Measurements from ENCODE around the gene CCDC92. TPM values are rescaled to one million over a fixed set of nuclear protein-coding genes. Genes with fewer than 3 reads are reported as not detected.

CCDC92 gene
- total and polyA plus RNA-seq, 5 experiments from 2014 or later: 16.7 to 34.0 (median 23.3) TPM

GRCh38 chr12:123965382-123965781, 7.2 kb downstream of the CCDC92 start:
- Mint-ChIP-seq H3K4me1 (peaks cover 9 to 26% (median 15%) of the 10 kb centered on the region in 4 donors), H3K9me3 (no peaks in the 10 kb centered on the region), H3K4me3 (no peak overlapping the region), H3K36me3 (peaks cover 0 to 7% (median 0%) of the 10 kb centered on the region in 3 donors), H3K27me3 (no peaks in the 10 kb centered on the region), H3K27ac (no peak overlapping the region)
- ATAC-seq (no peak), DNase-seq (no peak)
- POLR2A ChIA-PET: no interaction called here

DNA sequence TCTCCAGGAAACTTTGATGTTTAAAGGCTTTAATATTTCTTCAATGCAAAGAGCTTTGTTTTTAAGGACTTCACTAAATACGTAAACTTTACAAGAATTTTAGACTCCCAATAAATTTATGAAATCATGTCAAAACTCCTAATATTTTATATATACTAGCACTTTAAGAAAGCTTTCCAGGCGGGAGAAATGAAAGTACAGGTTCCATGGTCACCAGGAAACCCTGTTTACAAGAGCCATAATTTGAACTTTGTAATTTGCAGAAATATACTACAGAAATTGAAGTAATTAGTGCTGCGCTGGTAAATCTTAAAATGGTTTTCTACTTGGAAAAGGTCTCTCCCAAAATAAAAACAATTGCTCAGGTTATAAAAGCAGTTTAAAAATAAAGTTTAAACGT, 8.8 kb downstream of the CCDC92 start:
- H3K4me3 Mint-ChIP-seq: no peak overlapping the region
- POLR2A ChIA-PET: no interaction called here
- DNase-seq (no peak), ATAC-seq (no peak)
- H3K27me3 Mint-ChIP-seq: no peaks in the 10 kb centered on the region
- peaks cover 0 to 7% (median 0%) of the 10 kb centered on the region in 3 donors for H3K36me3 Mint-ChIP-seq
- no peaks in the 10 kb centered on the region for H3K9me3 Mint-ChIP-seq
- H3K27ac Mint-ChIP-seq: no peak overlapping the region
- peaks cover 3 to 19% (median 11%) of the 10 kb centered on the region in 4 donors for H3K4me1 Mint-ChIP-seq

DNA sequence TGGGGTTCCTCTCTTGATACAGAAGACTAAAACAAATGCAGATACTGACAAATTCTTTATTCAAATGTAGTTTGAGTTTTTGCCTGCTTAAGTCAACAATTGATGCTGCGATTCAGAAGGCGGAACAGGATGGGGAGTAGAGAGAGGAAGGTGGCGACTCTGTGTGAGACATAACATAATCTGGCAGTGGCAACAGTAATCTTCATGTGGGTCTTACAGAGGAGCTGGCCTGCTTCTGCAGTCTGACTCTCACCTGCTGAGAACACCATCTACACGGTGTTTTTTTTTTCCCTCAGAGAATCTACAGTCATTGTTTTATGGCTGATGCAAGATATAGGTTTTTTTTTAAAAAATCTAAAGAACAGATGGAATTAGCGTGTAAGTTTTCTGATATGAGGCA, 10.1 kb downstream of the CCDC92 start:
- POLR2A ChIA-PET: no interaction called here
- H3K4me3 Mint-ChIP-seq: no peak overlapping the region
- no peaks in the 10 kb centered on the region for H3K27me3 Mint-ChIP-seq
- no peak for ATAC-seq
- peaks cover 0 to 5% (median 0%) of the 10 kb centered on the region in 3 donors for H3K36me3 Mint-ChIP-seq
- peak overlapping the region in 2 of 10 donors; percentile 24 to 25 for H3K27ac Mint-ChIP-seq
- H3K9me3 Mint-ChIP-seq: no peaks in the 10 kb centered on the region
- peaks cover 2 to 19% (median 10%) of the 10 kb centered on the region in 4 donors for H3K4me1 Mint-ChIP-seq
- no peak for DNase-seq

DNA sequence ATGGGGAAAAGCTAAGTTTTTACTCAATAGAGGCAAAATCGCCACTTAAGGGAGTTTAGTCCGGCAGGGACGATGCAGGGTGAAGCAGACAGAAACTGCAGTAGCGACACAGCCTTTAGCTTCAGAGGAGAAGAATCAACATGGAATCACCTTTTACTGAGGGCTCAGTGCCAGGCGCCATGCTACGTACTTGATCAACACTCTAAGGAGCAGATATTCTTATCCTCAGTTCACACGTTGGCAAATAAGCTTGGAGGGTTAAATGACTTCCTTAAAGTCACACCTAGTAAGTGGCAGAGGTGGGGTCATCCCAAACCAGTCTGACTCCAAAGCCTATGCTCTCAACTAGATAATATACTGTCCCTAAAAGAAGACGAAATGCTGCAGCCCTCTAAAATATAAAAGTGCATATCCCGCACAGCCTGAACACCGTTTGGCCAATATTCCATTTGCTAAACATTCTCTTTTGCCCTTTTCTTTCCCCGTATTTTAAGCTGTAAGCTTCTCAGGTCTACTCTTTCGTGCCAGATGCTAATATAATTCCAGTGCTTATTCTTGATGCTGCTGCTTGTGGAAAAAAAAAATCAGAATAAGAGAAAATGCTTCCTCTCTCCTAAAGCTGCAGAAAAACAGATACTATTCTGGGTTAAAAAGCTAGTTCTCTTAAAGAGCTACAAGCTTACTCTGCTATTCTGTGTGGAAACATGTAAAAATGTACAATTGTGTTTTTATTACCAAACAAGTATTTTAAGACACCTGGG, 10.9 kb downstream of the CCDC92 start:
- H3K27ac Mint-ChIP-seq: peak overlapping the region in 2 of 10 donors; percentile 7 to 25
- no peaks in the 10 kb centered on the region for H3K27me3 Mint-ChIP-seq
- DNase-seq (no peak), ATAC-seq (no peak)
- no peak overlapping the region for H3K4me3 Mint-ChIP-seq
- H3K36me3 Mint-ChIP-seq: no peaks in the 10 kb centered on the region
- peaks cover 2 to 19% (median 8%) of the 10 kb centered on the region in 4 donors for H3K4me1 Mint-ChIP-seq
- H3K9me3 Mint-ChIP-seq: no peaks in the 10 kb centered on the region
- POLR2A ChIA-PET: no interaction called here

GRCh38 chr12:123960856-123961255, 11.8 kb downstream of the CCDC92 start:
- H3K36me3 Mint-ChIP-seq: peaks cover 0 to under 1% (median 0%) of the 10 kb centered on the region in 3 donors
- no peaks in the 10 kb centered on the region for H3K9me3 Mint-ChIP-seq
- ATAC-seq: no peak
- peak overlapping the region in 1 of 10 donors; percentile 26 for H3K27ac Mint-ChIP-seq
- H3K27me3 Mint-ChIP-seq: no peaks in the 10 kb centered on the region
- peaks cover 2 to 19% (median 8%) of the 10 kb centered on the region in 4 donors for H3K4me1 Mint-ChIP-seq
- no peak for DNase-seq
- POLR2A ChIA-PET: no interaction called here
- H3K4me3 Mint-ChIP-seq: no peak overlapping the region

GRCh38 chr12:123960029-123960735, 12.4 kb downstream of the CCDC92 start:
- Mint-ChIP-seq H3K9me3 (no peaks in the 10 kb centered on the region), H3K4me1 (peaks cover 2 to 19% (median 8%) of the 10 kb centered on the region in 4 donors), H3K4me3 (no peak overlapping the region), H3K27me3 (no peaks in the 10 kb centered on the region), H3K27ac (no peak overlapping the region), H3K36me3 (peaks cover 0 to 2% (median 0%) of the 10 kb centered on the region in 3 donors)
- POLR2A ChIA-PET: no interaction called here
- ATAC-seq: no peak
- DNase-seq: no peak

GRCh38 chr12:123958876-123959275, 13.8 kb downstream of the CCDC92 start:
- H3K4me1 Mint-ChIP-seq: peaks cover 2 to 19% (median 8%) of the 10 kb centered on the region in 4 donors
- no peak for DNase-seq
- POLR2A ChIA-PET: interaction anchor here (0.9 kb wide), 1 partner anchor 18 kb away, joined by 3 read pairs; no protein-coding TSS in a partner anchor
- no peak overlapping the region for H3K4me3 Mint-ChIP-seq
- no peaks in the 10 kb centered on the region for H3K27me3 Mint-ChIP-seq
- no peaks in the 10 kb centered on the region for H3K9me3 Mint-ChIP-seq
- H3K36me3 Mint-ChIP-seq: peaks cover 0 to 2% (median 0%) of the 10 kb centered on the region in 3 donors
- no peak overlapping the region for H3K27ac Mint-ChIP-seq
- no peak for ATAC-seq

DNA sequence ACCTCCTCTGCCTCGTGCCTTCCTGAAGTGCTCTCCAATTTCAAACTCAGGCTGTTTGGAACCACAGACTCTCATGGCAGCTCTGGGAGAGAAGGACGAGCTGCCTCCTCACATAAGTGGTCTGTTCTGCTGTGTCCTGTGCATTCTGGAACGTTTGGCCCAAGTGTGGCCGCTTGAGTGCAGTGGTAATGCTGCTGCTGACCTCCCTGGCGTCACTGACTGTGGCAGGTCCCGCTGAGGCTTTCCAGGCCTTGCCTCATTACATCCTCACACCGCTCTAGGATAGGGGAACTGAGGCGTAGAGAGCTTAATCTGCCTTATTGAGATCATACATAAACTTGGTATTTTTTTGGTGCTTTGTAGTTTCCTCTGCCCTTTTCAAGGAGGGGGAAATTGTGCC, 14.2 kb downstream of the CCDC92 start:
- Mint-ChIP-seq H3K27ac (no peak overlapping the region), H3K4me3 (no peak overlapping the region), H3K27me3 (no peaks in the 10 kb centered on the region), H3K36me3 (peaks cover 0 to 2% (median 0%) of the 10 kb centered on the region in 3 donors), H3K9me3 (no peaks in the 10 kb centered on the region), H3K4me1 (peaks cover 2 to 18% (median 6%) of the 10 kb centered on the region in 4 donors)
- DNase-seq: no peak
- no peak for ATAC-seq
- POLR2A ChIA-PET: interaction anchor here (0.9 kb wide), 1 partner anchor 18 kb away, joined by 3 read pairs; no protein-coding TSS in a partner anchor

- no peak for DNase-seq
- POLR2A ChIA-PET: no interaction called here
- Mint-ChIP-seq H3K4me1 (peaks cover 0 to 7% (median 3%) of the 10 kb centered on the region in 4 donors), H3K9me3 (no peaks in the 10 kb centered on the region), H3K4me3 (no peak overlapping the region), H3K27ac (no peak overlapping the region), H3K36me3 (peaks cover 0 to 2% (median 0%) of the 10 kb centered on the region in 3 donors), H3K27me3 (no peaks in the 10 kb centered on the region)
- ATAC-seq: no peak
Observed at GRCh38 chr12:123957196-123957595, 15.4 kb downstream of the CCDC92 start.

DNA sequence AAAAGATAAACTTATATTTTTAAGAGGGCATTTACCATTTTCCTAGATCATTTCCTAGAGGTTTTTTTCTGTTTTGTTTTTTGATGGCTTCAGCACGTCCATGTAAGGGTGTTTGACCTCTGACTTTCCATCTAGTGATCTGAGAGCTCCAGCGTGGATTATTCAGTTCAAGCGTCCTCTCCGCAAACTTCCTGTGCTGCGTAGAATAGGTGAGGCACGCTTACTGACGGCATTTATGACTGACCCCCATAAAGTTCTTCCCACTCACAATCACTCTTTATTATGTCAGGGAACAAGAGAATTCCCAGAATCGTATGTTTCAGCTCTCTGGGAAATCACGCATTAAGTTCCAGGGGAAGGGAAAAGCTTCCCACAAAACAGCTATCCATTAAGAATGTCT, 16.4 kb downstream of the CCDC92 start:
- Mint-ChIP-seq H3K4me1 (peaks cover 0 to 5% (median under 1%) of the 10 kb centered on the region in 4 donors), H3K36me3 (peaks cover 0 to 2% (median 0%) of the 10 kb centered on the region in 3 donors), H3K9me3 (no peaks in the 10 kb centered on the region), H3K27ac (no peak overlapping the region), H3K4me3 (no peak overlapping the region), H3K27me3 (no peaks in the 10 kb centered on the region)
- POLR2A ChIA-PET: no interaction called here
- DNase-seq: no peak
- ATAC-seq: no peak

- POLR2A ChIA-PET: no interaction called here
- no peaks in the 10 kb centered on the region for H3K9me3 Mint-ChIP-seq
Observed at GRCh38 chr12:123954647-123955350, 17.8 kb downstream of the CCDC92 start.

GRCh38 chr12:123952037-123952436, 20.6 kb downstream of the CCDC92 start:
- POLR2A ChIA-PET: no interaction called here
- H3K4me3 Mint-ChIP-seq: no peak overlapping the region

More at GRCh38 chr12:123954647-123955350, 17.8 kb downstream of the CCDC92 start:
- H3K27ac Mint-ChIP-seq: no peak overlapping the region
- peaks cover 0 to 4% (median 0%) of the 10 kb centered on the region in 3 donors for H3K36me3 Mint-ChIP-seq
- no peak overlapping the region for H3K4me3 Mint-ChIP-seq
- H3K4me1 Mint-ChIP-seq: peaks cover 0 to 7% (median under 1%) of the 10 kb centered on the region in 4 donors
- no peak for ATAC-seq
- DNase-seq: no peak
- no peaks in the 10 kb centered on the region for H3K27me3 Mint-ChIP-seq

More at GRCh38 chr12:123952037-123952436, 20.6 kb downstream of the CCDC92 start:
- H3K27me3 Mint-ChIP-seq: no peaks in the 10 kb centered on the region
- no peak for ATAC-seq
- H3K4me1 Mint-ChIP-seq: peaks cover 0 to 7% (median 4%) of the 10 kb centered on the region in 4 donors
- DNase-seq: no peak
- peaks cover 0 to 7% (median 0%) of the 10 kb centered on the region in 3 donors for H3K36me3 Mint-ChIP-seq
- H3K27ac Mint-ChIP-seq: peak overlapping the region in 1 of 10 donors; percentile 35
- no peaks in the 10 kb centered on the region for H3K9me3 Mint-ChIP-seq
